HG03097 (cell line): ENCODE measurements around the gene PHC2.
"Not testable (repeated sequence)": the region's sequence is repeated elsewhere in the genome, so short reads cannot be mapped to it uniquely, and the experiment has no call there.

Source experiments
- ATAC-seq: cut with Tn5 transposase; IDR thresholded peaks from one replicate; pipeline ENCODE4 v1.9.1; 2021; ENCODE audit not compliant: unreplicated experiment, low FRiP score

Gene PHC2

DNA sequence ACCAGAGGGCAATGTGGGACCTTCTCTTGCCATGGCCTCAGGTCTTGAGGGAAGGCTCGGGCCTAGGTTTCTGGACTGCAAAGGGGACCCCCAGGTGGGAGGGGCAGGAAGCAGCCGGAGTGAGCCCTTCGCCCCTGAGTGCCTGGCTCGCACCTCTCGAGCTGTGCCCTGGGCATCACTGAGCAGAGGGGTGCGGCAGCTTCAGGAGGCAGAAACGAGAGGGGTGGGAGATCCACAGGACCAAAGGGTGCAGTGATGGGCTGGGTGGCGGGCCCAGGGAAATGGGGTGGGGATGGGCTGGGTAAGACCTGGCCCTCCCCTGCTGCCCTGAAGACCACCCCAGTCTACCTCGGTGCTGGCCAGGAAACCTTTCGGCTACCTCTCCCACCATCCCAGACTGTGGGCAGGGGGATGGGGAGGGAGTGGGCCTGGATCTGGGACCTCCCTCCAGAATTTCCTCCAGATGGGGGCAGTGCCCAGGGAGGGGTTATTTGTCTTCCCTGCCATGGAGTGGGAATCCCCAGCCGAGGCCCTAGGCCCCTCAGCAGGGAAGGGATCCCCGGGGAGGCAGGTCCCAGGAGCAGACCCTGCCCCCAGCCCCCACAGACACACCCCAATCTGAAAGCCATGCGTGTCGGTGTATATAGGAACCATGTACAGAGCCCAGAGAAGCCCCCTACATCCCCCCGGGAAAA is 131.3 kb downstream of the PHC2 start:
- no peak for ATAC-seq

DNA sequence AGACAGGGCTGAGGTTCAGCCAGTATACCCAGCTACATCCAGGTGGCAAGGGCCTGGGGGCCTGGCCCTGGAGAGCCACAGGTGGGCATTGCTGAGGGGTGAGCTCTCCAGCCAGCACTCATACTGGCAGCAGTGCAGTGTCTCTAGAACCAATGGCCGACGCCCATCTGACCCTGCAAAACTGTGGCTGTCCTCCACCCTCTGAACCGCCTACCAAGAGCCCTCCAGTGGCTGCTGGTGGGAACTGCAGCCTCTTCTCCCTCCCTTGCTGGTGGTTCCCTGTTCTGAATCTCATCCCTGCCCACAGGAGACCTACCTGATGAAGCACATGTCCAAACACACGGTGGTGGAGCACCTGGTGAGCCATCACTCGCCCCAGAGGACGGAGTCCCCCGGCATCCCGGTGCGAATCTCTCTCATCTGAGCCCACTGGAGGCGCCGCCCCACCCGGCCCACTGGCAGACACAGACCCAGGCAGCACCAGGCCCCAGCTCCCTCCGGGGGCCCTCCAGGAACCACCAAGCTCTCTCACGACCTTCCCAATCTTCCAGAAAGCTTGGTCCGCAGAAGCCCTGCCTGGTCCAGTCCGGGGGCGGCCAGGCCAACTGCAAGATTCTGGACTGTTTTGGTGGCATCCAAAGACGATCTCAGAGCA is 132.1 kb downstream of the PHC2 start:
- no peak for ATAC-seq

DNA sequence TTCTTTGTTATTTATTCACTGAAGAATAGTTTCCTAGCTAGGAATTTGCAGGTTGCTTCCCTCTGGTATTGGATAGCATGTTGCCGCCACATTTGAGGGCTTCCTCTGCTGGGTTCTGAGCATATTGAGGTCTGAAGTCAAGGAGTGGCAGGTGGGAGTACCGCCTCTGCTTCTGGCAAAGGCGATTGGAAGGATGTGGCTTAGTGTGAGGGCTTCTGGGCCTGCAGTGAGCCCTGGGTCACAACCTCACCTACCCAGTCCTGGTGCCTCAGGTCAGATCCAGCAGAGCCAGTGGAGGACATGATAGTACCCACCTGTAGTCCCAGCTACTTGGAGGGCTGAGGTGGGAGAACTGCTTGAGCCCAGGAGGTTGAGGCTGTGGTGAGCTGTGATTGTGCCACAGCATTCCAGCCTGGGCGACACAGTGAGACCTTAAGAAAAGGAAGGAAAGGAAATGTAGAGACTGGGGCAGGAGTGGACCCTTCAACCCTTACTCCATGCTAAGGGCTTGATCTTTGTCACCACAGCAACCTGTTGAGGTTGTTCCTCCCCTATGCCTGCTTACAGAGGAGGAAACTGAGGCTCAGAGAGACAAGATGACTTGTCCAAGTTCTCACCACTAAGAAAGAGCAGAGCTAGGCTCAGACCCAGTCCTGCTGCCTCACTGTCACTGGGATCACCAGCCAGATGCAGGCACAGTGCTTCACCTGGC is 132.8 kb downstream of the PHC2 start:
- ATAC-seq: no peak

DNA sequence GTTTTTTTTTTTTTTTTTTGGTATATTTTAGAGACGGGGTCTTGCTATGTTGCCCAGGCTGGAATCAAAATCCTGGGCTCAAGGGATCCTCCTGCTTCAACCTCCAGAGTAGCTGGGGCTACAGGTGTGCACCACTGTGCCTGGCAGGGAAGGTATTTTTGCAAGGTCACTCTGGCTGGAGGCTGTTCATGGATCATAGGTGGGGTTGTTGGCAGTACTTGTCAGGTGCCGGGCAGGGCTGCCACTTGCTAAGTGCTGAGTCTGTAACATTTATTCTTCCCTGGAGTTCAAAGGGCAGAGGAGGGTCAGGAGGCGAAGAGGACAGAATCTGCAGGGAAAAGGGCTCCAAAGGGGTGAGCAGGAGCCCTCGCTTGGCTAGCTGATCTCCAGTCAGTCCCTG is 134.1 kb downstream of the PHC2 start:
- ATAC-seq: no peak

DNA sequence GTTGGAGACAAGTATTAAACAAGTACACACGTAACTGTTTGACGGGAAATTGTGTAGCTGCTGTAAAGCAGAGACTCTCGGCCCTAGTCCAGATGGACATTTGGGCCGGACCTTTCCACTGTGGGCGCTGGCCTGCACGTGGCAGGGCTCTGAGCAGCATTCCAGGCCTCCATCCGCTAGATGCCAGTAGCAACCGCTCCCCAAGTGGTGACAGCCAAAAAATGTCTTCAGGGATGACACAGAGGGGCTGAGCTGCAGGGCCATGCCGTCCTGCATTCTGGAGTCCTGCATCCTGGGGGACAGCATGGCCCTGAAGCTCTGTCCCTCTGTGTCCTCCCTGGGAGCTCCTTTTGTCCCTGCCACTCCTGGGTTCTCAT is 134.8 kb downstream of the PHC2 start:
- ATAC-seq: no peak

DNA sequence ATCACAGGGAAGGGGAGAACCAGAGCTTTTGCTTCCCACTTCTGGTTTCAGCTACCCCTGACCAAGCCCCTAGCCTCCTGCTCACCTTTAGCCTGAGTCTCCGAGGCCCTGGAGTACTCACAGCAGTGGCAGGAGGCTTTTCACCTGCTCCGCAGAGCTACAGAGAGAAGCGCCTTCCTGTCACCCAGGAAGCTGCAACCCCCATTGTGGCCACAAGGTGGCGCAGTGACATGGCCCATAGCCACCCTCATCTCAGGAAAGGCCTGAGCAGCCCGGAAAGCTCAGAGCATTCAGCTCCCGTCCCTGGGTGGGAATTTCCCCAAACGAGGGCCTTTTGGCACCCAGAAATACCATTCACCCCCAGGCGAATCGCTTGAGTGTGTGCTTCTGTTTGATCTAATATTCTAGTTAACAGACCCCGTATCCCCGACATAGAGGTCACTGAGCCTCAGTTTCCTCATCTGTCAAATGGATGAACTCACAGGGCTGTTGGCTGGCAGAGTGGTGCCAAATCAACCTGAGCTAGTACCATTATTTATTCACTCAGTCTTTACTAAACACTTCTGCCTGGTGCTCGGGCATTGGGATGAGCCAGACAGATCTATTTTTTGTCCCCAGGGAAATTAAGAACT is 135.3 kb downstream of the PHC2 start:
- ATAC-seq: no peak

DNA sequence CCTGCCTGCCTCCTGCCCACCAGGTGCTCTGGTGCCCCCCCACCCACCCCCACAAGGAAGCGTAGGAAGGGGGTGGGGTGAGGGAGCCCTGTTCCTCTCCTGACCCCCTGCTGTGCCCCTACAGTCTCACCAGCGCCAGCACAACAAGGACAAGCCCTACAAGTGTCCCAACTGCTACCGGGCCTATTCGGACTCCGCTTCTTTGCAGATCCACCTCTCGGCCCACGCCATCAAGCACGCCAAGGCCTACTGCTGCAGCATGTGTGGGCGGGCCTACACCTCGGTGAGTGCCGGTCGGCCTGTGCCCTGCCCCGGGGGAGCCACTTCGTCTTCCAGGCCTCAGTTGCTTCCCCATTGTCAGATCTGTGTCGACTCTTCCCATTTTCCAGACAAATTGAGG is 135.9 kb downstream of the PHC2 start:
- no peak for ATAC-seq

DNA sequence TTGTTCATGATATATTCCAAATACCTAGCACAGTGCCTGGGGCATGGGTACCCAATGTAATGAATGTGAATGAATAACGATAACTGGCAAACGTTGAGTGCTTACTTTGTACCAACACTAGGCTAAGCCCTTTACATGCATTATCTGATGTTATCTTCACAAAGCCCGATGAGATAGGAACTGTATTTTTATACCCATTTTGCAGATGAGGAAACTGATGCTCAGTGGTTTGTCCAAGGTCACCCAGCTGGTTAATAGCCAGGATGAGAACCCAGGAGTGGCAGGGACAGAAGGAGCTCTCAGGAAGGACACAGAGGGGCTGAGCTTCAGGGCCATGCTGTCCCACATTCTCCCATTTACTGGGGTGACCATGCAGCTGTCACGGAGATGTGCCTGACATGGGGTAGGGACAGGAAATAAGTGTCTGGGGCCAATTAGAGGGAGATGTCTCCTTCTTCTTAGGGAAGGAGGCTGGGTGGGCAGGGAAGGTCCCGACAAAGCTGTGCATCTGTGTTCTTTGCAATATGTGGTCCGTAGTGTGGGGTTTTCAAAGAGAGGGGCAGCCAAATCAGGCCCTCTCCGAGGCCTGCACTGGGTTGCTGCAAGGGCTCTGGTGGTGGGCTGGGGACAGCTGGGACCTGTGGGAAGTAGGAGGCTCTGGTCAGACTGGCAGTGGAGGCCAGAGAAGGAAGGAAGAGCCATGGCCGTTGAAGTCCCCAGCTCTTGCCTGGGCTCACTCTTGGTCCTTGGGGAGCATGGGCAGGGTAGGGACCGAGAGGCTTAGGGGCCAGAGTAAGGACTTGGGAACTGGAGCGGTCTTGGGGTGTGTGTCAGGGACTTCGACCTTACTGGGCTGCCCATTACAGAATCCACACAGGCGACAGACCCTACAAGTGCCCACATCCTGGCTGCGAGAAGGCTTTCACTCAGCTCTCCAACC is 136.6 kb downstream of the PHC2 start:
- no peak for ATAC-seq

DNA sequence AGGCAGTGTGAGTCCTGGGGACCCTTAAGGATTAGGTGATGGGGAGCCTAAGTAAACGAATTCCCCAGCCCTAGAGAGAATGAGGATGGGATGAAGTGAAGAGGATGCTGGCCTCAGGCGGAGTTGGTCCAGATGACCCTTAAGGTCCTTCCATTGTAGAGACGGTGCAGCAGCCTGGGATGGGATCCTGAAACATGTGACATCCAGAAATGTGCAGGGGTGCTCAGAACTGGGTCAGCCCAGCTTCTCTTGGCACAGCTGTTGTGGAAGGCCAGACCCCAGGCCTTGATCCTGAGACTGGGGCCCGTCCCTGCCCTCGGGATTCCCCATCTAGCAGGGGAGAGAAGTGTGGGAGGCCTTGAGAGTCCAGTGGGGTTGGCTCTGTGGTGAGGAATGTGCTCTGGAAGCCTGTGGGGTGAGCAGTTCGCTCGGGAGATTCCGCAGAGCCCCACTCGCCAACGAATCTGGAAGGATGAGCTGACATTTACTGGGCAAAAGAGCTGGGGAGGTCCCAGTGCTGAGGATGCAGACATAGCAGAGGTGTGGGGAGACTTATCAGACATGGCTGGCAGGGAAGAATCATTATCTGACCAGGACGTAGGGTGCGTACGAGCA is 138.1 kb downstream of the PHC2 start:
- ATAC-seq: no peak

DNA sequence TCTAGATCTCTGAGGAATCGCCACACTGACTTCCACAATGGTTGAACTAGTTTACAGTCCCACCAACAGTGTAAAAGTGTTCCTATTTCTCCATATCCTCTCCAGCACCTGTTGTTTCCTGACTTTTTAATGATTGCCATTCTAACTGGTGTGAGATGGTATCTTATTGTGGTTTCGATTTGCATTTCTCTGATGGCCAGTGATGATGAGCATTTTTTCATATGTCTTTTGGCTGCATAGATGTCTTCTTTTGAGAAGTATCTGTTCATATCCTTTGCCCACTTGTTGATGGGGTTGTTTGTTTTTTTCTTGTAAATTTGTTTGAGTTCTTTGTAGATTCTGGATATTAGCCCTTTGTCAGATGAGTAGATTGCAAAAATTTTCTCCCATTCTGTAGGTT is 140.3 kb downstream of the PHC2 start:
- not testable (repeated sequence) for ATAC-seq

DNA sequence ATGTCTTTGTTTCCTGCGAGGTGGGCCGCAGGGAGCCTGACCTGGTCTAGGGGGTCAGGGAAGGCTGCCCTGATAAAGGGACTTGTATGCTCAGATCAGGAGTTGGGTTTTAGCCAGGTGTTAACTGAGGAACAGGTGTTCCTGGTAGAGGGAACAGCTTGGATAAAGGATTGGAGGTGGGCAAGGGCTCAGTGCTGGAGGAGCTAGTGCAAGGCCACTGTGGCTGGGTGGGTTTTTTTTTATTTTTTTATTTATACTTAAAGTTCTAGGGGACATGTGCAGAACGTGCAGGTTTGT is 141.1 kb downstream of the PHC2 start:
- ATAC-seq: no peak

DNA sequence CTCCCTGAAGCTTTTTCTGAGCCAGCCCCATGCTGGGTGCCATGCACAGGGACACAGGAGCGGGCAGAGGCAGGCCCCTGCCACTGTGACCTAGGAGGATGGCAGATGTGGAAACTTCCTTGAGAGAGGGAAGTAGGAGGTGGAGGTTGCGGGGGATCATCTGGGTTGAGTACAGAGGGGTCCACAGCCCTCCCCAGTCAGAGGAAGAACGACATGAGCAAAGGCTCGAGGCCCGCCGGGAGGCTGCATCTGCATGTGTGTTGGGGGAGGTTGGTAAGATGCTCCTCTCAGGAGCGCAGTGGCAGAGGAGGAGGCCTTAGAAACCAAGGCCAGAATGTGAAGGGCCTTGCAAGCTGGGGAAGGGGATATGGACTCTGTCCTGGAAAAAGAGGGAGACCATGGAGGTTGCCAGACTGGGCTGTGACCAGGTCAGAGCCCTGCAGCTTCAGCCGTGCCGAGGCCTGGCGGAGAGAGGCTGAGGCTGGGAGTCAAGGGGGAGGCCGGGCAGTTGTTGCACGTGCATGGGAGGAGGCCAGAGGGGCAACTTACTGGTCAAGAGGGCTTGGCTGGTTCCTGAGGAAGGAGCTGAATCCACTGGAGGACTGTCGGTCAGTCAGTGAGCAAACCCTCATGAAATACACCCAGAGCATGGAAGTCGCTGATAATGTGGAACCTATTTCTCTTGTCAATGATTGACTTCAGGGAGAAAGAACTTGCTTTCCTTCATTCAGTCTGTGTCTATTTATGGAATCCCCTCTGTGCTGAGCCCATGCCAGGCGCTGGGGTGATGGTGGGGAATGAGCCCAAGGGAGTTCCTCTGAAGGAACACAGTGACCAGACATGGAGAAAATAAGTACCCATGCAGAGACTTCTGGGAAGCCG is 141.7 kb downstream of the PHC2 start:
- no peak for ATAC-seq

DNA sequence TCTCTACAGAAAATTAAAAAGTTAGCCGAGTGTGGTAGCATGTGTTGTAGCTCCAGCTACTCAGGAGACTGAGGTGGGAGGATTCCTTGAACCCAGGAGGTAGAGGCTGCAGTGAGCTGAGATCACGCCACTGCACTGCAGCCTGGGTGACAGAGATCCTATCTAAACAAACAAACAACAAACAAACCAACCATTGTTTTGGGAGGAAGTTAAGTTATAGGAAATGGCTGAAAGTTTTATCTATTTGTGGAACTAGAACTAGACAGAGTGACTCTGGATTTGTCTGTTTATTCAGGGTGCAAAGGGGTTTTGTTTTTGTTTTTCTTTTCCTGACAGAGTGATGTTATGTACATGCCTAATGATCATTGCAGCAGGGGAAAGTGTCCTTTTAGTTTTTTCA is 143.6 kb downstream of the PHC2 start:
- ATAC-seq: no peak

DNA sequence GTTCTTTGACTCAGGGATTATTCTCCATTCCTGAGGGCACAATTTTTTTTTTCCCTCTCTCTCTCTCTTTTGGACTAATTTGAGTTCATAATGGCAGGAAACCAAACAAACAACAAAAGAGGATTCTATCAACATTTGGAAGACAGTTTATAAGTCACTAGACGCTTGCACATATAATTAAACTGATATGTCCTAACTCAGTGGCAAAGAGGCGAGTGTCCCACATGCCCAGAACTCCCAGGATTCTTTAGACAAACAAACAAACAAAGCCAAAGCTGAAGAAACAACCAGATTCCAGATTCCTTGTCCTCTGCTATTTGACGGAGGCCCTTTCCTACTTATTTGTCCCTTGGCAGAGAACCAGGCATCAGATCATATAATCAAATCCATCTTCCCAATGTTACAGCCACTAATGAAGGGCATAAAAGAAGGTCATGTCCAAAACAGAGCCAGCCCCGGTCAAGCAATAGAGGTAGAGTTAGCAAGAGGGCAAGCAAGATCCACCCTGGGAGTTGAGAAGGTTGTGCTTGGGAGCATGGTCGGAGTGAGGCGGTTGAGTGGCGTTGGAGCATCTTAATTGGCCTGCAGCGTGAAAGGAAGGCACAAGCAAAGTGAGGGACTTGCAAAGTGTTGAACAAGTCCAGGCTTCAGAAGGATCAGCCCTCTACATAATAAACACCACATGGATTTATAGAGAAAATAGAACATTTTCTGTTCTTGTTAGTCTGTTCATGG is 144.3 kb downstream of the PHC2 start:
- ATAC-seq: no peak

DNA sequence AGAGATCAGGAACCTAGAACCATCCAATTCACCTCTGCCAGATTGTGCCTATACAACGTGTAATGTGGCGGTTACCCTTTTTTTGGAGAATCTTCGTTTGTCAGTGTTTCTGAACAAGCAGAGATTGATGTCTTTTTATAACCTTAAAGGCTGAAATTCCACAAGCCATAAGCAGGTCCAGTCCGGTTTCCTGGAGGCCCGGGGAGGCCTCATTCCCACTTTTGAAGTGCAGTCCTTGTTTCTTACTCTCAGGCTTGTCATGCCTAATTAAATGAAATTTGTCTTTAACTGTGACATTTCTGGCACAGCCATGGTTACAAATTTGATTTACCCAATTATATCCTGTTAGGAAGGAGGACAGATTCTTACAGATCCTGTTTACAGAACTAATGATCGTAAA is 146.8 kb downstream of the PHC2 start:
- no peak for ATAC-seq

DNA sequence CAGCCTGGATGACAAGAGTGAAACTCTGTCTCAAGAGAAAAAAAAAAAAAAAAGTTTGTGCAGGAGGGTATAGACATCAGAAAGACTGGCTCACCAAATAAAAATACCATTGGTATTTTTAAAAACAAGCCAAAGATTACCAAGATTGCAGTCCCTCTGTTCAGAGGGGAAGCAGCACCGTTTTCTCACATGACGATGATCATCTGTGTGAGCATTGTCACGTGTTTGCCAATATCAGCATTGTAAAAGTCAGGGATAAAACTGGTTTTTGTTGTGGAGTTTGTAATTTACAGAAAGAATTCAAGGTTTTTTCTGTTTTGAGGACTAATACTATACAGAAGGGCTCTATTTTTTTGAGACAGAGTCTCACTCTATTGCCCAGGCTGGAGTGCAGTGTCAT is 148.1 kb downstream of the PHC2 start:
- ATAC-seq: no peak

DNA sequence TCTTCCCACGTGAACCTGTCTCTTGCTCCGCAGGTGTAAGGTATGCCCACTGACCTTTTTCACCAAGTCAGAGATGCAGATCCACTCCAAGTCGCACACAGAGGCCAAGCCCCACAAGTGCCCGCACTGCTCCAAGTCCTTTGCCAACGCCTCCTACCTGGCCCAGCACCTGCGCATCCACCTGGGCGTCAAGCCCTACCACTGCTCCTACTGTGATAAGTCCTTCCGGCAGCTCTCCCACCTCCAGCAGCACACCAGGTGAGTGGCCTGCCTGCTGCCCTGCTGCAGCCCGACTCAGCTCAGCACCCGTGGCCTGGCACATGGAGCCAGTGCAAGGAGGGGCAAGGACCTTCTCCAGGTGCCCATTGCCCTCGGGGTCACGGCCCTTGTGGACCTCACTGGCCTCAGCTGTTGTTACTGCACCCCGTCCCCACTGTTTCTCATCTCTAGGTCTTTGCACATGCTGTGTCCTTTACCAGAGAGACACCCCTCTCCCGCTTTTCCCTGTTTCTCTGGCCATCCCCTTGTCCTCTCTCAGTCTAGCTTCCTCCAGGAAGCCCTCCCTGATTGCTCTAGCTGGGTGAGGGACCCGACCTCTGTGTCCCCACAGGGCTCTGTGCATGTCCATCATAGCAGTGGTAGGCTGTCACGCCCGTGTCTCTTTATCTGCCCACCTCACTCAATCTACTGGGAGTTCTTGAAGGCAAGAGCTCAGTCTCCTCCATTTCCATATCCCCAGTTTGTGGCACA is 149.2 kb downstream of the PHC2 start:
- no peak for ATAC-seq

DNA sequence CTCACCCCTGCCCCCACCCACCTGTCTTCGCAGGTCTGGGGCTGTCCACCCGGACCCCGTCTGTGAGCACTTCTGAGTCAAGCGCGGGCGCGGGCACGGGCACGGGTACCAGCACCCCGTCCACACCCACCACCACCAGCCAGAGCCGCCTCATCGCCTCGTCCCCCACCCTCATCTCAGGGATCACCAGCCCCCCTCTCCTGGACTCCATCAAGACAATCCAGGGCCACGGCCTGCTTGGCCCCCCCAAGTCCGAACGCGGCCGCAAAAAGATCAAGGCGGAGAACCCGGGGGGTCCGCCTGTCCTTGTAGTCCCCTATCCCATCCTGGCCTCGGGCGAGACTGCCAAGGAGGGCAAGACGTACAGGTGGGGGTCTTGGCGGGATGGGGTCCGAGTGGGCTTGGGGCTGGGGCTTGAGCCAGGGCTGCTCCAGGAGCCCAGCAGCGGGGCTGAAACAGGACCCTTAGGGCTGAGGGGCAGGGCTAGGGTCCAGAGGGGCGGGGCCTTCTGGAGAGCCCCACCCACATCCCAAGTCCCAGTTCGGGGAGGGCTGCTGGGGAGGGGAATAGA is 150.7 kb downstream of the PHC2 start:
- no peak for ATAC-seq
